DLD1 (cell line): Measurements from ENCODE around the gene GSG1L2.

Experiments
- in situ Hi-C: cut with HindIII; loops from 2 replicates; pipeline ENCODE4 v1.10.0; 2017; ENCODE audit warnings: low sequenced_read_pairs

Gene GSG1L2

DNA sequence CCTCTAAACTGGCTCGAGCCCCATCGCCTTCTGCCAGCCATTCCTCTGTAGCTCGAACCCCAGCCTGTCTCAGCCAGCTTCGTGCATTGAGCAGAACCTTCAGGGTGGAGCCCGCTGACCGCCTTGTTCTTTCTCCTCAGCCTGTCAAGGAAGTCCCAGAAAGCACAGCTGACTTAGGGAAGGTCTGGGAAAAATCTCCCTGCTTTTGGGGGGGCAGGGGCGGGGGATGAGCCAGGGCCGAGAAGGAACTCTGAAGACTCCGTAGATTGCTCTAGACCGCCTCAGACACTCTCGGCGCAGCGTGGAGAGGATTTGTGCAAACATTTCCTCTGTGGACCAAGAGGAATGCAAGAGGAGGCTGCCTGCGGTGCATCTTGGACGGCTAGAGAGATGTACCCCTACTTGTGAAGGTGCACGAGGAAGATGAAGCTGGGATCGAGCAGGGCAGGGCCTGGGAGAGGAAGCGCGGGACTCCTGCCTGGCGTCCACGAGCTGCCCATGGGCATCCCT, 3.8 kb upstream of the GSG1L2 start, which contains the start of gene GLP2R:
TSS of gene GLP2R (plus strand) at position 284 of the 510 bp plus-strand sequence. CDS start at position 424, 140 bp downstream.
- in situ Hi-C loops, result no loop called here

GRCh38 chr17:9824797-9825338, 3.0 kb upstream of the GSG1L2 start:
- in situ Hi-C loops, result no loop called here

DNA sequence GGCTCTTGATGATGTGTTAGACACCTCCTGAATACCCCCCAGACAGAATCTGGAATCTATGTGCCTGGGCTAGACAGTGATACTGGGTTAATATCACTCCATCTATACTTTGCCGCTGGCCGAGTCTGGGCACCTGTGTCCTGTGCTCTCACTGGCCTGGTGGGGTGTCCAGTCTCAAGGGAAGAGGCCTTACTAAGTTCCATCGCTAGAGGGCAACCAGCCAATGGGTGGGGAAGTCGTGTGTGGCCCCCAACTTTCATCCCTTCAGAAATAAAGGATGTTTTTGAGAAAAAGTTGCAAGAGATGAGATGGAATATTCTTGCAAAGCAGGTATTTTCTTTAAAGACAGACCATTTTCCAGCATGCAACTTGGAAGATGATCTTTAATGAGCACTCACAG, 2.2 kb upstream of the GSG1L2 start:
- in situ Hi-C loops, result no loop called here

DNA sequence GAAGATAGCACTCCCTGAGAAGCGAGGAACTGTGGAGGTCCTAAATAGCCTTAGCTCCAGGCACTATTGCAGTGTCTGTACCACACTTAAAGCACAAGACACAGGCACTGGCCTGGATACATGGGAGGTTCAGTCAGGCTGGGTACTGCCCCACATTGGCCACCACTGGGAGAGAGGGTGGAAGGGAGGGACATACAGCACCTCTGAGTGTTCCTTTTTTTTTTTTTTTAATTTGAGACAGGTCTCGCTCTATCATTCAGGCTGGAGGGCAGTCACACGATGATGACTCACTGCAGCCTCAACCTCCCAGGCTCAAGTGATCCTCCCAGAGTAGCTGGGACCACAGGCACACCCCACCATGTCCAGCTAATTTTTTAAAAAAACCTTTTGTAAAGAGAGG, 1.4 kb downstream of the GSG1L2 start:
- in situ Hi-C loops, result no loop called here

- in situ Hi-C loops, result no loop called here
Measured at GRCh38 chr17:9818760-9819159, 3.1 kb downstream of the GSG1L2 start.

DNA sequence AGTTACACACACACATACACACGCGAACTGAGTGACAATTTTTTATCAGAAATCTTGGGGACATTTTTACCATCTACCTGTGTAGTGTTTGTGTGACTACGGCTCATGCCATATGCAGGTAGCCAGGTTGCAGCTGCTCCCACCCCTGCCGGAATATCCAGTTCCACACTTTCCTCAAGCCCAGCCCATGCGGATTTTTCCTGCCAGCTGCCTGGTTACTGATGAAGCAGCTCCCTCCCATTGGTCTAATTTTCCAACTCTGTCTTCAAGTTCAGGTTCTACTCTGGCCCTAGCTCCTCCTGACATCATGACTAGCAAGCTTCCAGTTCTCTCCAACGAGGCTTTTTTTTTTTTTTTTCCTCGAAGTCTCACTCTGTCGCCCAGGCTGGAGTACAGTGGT, 4.8 kb downstream of the GSG1L2 start:
- in situ Hi-C loops, result no loop called here

- in situ Hi-C loops, result no loop called here
Measured at GRCh38 chr17:9816472-9816871, 5.4 kb downstream of the GSG1L2 start.

- in situ Hi-C loops, result no loop called here
Measured at GRCh38 chr17:9814337-9814945, 7.4 kb downstream of the GSG1L2 start.

GRCh38 chr17:9813166-9813565, 8.7 kb downstream of the GSG1L2 start:
- in situ Hi-C loops, result no loop called here

- in situ Hi-C loops, result no loop called here
Measured at GRCh38 chr17:9811537-9811936, 10.3 kb downstream of the GSG1L2 start.

- in situ Hi-C loops, result no loop called here
Measured at GRCh38 chr17:9811086-9811485, 10.8 kb downstream of the GSG1L2 start.

DNA sequence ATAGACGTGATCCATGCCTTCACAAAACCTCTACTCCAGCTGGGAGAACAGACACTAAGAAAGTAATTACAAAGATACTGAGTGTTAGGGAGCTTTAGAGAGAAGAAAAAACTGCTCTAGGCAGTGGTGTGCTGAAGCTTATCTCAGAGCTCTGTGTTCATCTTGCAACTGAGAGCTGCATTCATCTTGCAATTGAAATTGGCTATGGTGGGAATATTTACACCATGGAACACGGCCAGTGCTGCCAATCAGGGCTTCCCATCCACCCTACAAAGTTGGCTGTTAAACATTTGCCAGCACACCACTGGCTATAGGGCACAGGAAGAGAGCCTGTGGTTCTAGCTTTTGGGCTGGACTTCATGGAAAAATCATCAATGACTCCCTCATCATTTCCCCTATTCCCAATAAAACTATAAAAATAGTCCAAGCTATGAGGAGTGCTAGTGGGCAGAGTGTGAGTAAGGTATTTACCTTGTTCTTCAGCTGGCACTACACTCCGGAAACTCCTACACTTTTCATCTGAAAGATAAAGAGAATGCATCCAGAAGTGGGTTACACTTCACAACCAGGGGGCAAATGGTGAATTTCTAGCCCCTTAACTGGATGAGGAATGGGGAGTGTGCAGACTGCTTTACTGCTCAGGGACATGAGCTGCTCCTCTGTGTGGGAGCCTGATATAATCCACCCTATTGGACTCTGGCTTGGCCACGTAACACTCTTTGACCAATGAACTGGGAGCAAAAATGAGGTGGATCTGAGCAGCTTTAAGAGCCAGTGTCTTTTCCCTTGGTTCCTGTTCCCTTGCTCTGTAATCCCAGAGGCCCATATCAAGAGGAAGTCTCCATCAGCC, 11.6 kb downstream of the GSG1L2 start:
- in situ Hi-C loops, result no loop called here

DNA sequence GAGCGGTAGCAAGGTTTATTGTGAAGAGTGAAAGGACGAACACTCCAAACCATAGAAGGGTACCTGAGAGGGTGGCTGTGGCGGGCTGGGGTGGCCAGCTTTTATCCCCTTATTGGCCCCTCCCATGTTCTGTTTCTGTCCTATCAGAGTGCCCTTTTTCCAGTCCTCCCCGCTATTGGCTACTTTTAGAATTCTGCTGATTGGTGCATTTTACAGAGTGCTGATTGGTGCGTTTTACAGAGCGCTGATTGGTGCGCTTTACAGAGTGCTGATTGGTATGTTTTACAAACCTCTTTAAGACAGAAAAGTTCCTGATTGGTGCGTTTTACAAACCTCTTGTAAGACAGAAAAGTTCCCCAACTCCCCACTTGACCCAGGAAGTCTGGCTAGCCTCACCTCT, 12.5 kb downstream of the GSG1L2 start:
- in situ Hi-C loops, result no loop called here

- in situ Hi-C loops, result no loop called here
Measured at GRCh38 chr17:9806699-9807098, 15.2 kb downstream of the GSG1L2 start.

GRCh38 chr17:9805769-9806168, 16.1 kb downstream of the GSG1L2 start:
- in situ Hi-C loops, result no loop called here

- in situ Hi-C loops, result no loop called here
Measured at GRCh38 chr17:9802697-9803096, 19.2 kb downstream of the GSG1L2 start.

DNA sequence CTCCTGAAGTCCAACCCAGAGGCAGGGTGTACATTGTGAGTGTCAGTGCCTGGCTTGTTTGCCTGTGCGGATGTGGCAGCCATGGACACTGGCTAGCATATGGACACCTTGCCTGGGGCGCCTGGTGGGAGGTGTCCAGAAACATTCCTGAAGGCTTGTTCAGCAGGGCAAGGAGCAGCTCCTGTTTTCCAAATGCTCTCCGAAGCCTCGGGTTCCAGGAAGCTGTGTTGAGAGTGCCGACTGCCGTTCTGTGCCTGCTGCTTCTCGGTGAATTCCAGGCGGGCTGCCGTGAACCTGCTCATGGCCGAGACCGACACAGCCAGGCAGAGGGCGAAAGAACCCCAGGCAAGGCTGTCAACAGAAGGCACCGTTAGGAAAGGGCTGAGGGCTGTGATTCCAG, 19.6 kb downstream of the GSG1L2 start:
- in situ Hi-C loops, result no loop called here

- in situ Hi-C loops, result no loop called here
Measured at GRCh38 chr17:9801505-9801904, 20.4 kb downstream of the GSG1L2 start.

DNA sequence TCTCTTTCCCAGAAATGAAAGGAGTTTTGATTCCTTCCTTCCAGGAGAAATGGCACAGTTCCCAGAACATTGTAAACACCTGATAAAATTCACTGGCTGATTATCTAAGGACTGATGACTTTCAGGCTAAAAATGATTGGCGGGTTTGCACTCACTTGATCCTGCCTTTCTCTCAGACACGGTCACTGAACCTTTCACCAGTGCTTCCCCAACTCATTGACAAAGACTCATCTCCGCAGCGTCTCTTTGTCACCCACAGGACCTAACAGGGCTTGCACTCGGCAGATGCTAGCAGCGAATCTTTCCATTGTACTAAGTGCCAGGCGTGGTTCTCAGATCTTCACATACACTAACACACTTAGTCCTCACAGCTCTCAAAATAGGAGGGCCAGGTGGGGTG, 23.2 kb downstream of the GSG1L2 start:
- in situ Hi-C loops, result no loop called here

GRCh38 chr17:9798008-9798407, 23.9 kb downstream of the GSG1L2 start:
- in situ Hi-C loops, result no loop called here

DNA sequence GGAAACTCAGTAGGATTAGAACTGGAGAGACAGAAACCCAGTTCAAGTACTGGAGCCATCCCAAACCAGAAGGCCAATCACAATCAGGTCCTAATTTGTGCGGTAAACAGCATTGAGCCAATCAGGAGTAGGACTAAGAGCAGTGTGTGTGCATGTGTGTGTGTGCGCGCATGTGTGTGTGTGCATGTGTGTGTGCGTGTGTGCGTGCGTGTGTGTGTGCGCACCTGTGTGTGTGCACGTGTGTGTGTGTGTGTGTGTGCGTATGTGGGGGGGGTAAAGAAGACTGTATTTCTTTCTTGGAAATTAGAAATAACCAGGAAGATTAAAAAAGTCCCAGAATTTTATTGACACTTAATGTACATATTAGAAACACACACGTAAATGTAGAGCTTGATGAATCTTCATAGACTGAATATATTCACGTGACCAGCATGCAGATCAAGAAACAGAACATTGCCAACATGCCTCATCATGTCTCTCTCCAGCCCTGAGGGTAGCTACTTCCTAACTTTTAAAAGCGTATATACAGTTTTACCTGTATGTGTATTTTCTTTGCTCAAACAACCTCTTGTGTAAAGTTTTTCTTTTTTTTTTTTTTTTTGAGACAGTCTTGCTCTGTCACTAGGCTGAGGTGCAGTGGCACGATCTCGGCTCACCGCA, 29.6 kb downstream of the GSG1L2 start:
- in situ Hi-C loops, result no loop called here
